Measurements from ENCODE around the gene HOMER3. TPM values are rescaled to one million over a fixed set of nuclear protein-coding genes. Genes with fewer than 3 reads are reported as not detected.

Gene HOMER3
- polyA plus RNA-seq, 1 donor from 2014 or later = 83.6 TPM

DNA sequence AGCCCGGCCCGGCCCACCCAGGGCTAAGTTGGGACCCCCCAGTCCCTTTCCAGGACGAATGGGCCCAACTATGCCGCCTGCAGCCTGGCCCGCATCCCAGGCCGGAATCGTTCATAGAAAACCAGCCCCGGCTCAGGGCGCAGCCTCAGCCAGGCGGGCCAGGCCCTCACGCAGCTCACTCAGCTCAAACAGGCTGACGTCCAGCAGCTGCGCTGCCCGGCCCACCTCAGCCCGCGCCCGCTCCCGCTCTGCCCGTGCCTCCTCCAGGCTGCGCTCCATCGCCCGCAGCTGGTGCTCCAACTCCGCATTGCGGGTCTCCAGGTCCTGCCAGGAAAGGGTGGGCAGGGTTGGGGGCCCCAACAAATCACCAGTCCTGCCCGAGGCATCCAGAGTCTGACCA lies 11.7 kb downstream of the HOMER3 start:
- Histone ChIP-seq H3K27ac (ENCODE audit: low read length) (no peak overlapping the region), H3K27me3 (ENCODE audit: insufficient read depth, low read depth, low read length) (no peaks in the 10 kb centered on the region), H3K4me2 (ENCODE audit: low read length) (no peak overlapping the region), H3K36me3 (ENCODE audit: insufficient read depth, low read length) (no peaks in the 10 kb centered on the region), H3K79me2 (replicated peaks; ENCODE audit: insufficient read depth, low read length) (no peaks in the 10 kb centered on the region), H3K4me3 (ENCODE audit: low read length) (no peak overlapping the region), H3K9me2 (ENCODE audit: insufficient read depth, low read length) (no peaks in the 10 kb centered on the region), H3F3A (ENCODE audit: insufficient read depth, low read length, poor library complexity, severe bottlenecking) (no peaks in the 10 kb centered on the region), H2AFZ (ENCODE audit: low read depth, low read length) (no peak overlapping the region), H4K20me1 (ENCODE audit: insufficient read depth) (no peaks in the 10 kb centered on the region), H3K9me3 (ENCODE audit: low read length) (no peaks in the 10 kb centered on the region), H3K9ac (ENCODE audit: low read length) (no peak overlapping the region)
- TF ChIP-seq EP300 (conservative IDR thresholded peaks at IDR 0.05; ENCODE audit: poor library complexity, severe bottlenecking) = no peak
- no peak for TF ChIP-seq SMC3 (conservative IDR thresholded peaks at IDR 0.05; ENCODE audit: poor library complexity)
- TF ChIP-seq MXI1 (conservative IDR thresholded peaks at IDR 0.05; ENCODE audit: poor library complexity, severe bottlenecking) = no peak
- no peak for TF ChIP-seq POLR2AphosphoS5 (IDR thresholded peaks at IDR 0.05)
- TF ChIP-seq, protein P1, sequence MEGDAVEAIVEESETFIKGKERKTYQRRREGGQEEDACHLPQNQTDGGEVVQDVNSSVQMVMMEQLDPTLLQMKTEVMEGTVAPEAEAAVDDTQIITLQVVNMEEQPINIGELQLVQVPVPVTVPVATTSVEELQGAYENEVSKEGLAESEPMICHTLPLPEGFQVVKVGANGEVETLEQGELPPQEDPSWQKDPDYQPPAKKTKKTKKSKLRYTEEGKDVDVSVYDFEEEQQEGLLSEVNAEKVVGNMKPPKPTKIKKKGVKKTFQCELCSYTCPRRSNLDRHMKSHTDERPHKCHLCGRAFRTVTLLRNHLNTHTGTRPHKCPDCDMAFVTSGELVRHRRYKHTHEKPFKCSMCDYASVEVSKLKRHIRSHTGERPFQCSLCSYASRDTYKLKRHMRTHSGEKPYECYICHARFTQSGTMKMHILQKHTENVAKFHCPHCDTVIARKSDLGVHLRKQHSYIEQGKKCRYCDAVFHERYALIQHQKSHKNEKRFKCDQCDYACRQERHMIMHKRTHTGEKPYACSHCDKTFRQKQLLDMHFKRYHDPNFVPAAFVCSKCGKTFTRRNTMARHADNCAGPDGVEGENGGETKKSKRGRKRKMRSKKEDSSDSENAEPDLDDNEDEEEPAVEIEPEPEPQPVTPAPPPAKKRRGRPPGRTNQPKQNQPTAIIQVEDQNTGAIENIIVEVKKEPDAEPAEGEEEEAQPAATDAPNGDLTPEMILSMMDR (IDR thresholded peaks at IDR 0.05; ENCODE audit: poor library complexity, severe bottlenecking) = no peak
- TF ChIP-seq EZH2 (IDR thresholded peaks at IDR 0.05; ENCODE audit: borderline replicate concordance, insufficient read depth, low read length, poor library complexity, severe bottlenecking) = no peak

DNA sequence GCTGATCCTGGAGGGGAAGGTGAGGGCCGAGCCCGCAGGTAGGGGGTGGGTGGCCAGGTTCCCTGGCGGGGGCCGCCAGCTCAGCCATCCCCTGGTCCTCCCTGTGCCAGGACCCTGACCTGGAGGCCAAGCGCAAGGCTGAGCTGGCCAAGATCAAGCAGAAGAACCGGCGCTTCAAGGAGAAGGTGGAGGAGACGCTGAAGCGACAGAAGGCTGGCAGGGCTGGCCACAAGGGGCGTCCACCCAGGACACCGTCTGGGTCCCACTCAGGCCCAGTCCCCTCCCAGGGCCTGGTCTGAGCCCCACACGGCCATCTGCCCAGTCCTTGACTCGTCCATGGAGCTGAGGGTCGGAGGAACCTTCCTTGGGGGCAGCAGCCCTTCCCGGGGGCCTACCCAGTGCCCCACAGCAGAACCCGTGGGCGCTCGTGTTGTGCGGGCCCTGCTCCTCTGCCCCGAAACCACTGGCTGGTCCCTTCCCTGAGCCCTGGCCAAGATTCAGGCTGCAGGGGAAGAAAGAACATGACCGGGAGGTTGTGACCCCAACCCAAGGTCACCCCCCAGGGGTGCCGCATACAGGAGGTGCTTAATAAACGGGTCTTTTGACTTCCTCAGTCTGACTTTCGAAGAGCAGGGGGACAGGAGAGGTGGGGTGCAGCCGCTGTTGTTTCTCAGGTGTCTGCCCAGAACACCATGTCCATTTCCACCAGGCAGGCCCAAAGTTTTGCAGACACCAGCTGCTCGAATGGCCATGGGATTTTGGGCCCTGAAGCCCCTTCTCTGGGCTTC lies 12.8 kb downstream of the HOMER3 start:
- H3K36me3 ChIP-seq (ENCODE audit: insufficient read depth, low read length) = no peaks in the 10 kb centered on the region
- no peaks in the 10 kb centered on the region for H4K20me1 ChIP-seq (ENCODE audit: insufficient read depth)
- H3F3A ChIP-seq (ENCODE audit: insufficient read depth, low read length, poor library complexity, severe bottlenecking) = no peaks in the 10 kb centered on the region
- no peak for TF ChIP-seq TAF1 (IDR thresholded peaks at IDR 0.05; ENCODE audit: low read depth)
- TF ChIP-seq MXI1 (conservative IDR thresholded peaks at IDR 0.05; ENCODE audit: poor library complexity, severe bottlenecking) = no peak
- no peak for TF ChIP-seq RAD21 (conservative IDR thresholded peaks at IDR 0.05)
- no peak for TF ChIP-seq EZH2 (IDR thresholded peaks at IDR 0.05; ENCODE audit: borderline replicate concordance, insufficient read depth, low read length, poor library complexity, severe bottlenecking)
- TF ChIP-seq EP300 (conservative IDR thresholded peaks at IDR 0.05; ENCODE audit: poor library complexity, severe bottlenecking) = no peak
- TF ChIP-seq POLR2AphosphoS5 (IDR thresholded peaks at IDR 0.05) = no peak
- TF ChIP-seq, protein P2, sequence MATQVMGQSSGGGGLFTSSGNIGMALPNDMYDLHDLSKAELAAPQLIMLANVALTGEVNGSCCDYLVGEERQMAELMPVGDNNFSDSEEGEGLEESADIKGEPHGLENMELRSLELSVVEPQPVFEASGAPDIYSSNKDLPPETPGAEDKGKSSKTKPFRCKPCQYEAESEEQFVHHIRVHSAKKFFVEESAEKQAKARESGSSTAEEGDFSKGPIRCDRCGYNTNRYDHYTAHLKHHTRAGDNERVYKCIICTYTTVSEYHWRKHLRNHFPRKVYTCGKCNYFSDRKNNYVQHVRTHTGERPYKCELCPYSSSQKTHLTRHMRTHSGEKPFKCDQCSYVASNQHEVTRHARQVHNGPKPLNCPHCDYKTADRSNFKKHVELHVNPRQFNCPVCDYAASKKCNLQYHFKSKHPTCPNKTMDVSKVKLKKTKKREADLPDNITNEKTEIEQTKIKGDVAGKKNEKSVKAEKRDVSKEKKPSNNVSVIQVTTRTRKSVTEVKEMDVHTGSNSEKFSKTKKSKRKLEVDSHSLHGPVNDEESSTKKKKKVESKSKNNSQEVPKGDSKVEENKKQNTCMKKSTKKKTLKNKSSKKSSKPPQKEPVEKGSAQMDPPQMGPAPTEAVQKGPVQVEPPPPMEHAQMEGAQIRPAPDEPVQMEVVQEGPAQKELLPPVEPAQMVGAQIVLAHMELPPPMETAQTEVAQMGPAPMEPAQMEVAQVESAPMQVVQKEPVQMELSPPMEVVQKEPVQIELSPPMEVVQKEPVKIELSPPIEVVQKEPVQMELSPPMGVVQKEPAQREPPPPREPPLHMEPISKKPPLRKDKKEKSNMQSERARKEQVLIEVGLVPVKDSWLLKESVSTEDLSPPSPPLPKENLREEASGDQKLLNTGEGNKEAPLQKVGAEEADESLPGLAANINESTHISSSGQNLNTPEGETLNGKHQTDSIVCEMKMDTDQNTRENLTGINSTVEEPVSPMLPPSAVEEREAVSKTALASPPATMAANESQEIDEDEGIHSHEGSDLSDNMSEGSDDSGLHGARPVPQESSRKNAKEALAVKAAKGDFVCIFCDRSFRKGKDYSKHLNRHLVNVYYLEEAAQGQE (IDR thresholded peaks at IDR 0.05; ENCODE audit: borderline replicate concordance) = no peak
- no peak for TF ChIP-seq SMC3 (conservative IDR thresholded peaks at IDR 0.05; ENCODE audit: poor library complexity)
- TF ChIP-seq, protein P1 (IDR thresholded peaks at IDR 0.05; ENCODE audit: poor library complexity, severe bottlenecking) = no peak
- no peak overlapping the region for H3K4me3 ChIP-seq (ENCODE audit: low read length)
- H3K27me3 ChIP-seq (ENCODE audit: insufficient read depth, low read depth, low read length) = no peaks in the 10 kb centered on the region
- H3K27ac ChIP-seq (ENCODE audit: low read length) = no peak overlapping the region
- no peak overlapping the region for H3K4me2 ChIP-seq (ENCODE audit: low read length)
- H3K9me3 ChIP-seq (ENCODE audit: low read length) = no peaks in the 10 kb centered on the region
- H3K9ac ChIP-seq (ENCODE audit: low read length) = no peak overlapping the region
- H3K9me2 ChIP-seq (ENCODE audit: insufficient read depth, low read length) = no peaks in the 10 kb centered on the region
- H2AFZ ChIP-seq (ENCODE audit: low read depth, low read length) = no peak overlapping the region
- H3K79me2 ChIP-seq (replicated peaks; ENCODE audit: insufficient read depth, low read length) = no peaks in the 10 kb centered on the region
